ENCODE results near the gene ZMAT5.

ZMAT5 gene

GRCh38 chr22:29704528-29705285 is 62.1 kb downstream of the ZMAT5 start:
- no peak for DNase-seq

- DNase-seq, result no peak
Observed at GRCh38 chr22:29703569-29704195, 63.1 kb downstream of the ZMAT5 start.

- DNase-seq, result no peak
Observed at GRCh38 chr22:29702931-29703501, 63.8 kb downstream of the ZMAT5 start.

- no peak for DNase-seq
Observed at GRCh38 chr22:29702000-29702930, 64.5 kb downstream of the ZMAT5 start.

- peak in 2 of 5 donors; percentile 7 to 81 for DNase-seq
Observed at GRCh38 chr22:29701155-29701999, 65.4 kb downstream of the ZMAT5 start.

- no peak for DNase-seq
Observed at GRCh38 chr22:29700900-29701154, 66.0 kb downstream of the ZMAT5 start.

- DNase-seq, result no peak
Observed at GRCh38 chr22:29700206-29700899, 66.5 kb downstream of the ZMAT5 start.

GRCh38 chr22:29697853-29698598 is 68.8 kb downstream of the ZMAT5 start:
- DNase-seq, result no peak

GRCh38 chr22:29695129-29695926 is 71.5 kb downstream of the ZMAT5 start:
- no peak for DNase-seq

GRCh38 chr22:29693671-29694070 is 73.1 kb downstream of the ZMAT5 start:
- DNase-seq, result no peak

- no peak for DNase-seq
Observed at GRCh38 chr22:29693161-29693560, 73.6 kb downstream of the ZMAT5 start.

- no peak for DNase-seq
Observed at GRCh38 chr22:29692327-29692640, 74.5 kb downstream of the ZMAT5 start.

- DNase-seq, result no peak
Observed at GRCh38 chr22:29691636-29692326, 75.0 kb downstream of the ZMAT5 start.

GRCh38 chr22:29690476-29690875 is 76.3 kb downstream of the ZMAT5 start:
- no peak for DNase-seq

- peak in 2 of 5 donors; percentile 19 to 24 for DNase-seq
Observed at GRCh38 chr22:29689880-29690213, 77.0 kb downstream of the ZMAT5 start.

GRCh38 chr22:29689206-29689879 is 77.5 kb downstream of the ZMAT5 start:
- no peak for DNase-seq

GRCh38 chr22:29684244-29684643 is 82.6 kb downstream of the ZMAT5 start:
- no peak for DNase-seq

GRCh38 chr22:29683536-29683935 is 83.3 kb downstream of the ZMAT5 start:
- no peak for DNase-seq

All from T-helper 1 cell (primary cell).